ENCODE measurements around the gene OGA. TPM values are rescaled to one million over a fixed set of nuclear protein-coding genes. Genes with fewer than 3 reads are reported as not detected.

The OGA gene
- total RNA-seq, 1 donor from 2014 or later: 125 TPM

GRCh38 chr10:101772895-101773761, 45.1 kb downstream of the OGA start:
- no peak for DNase-seq (ENCODE audit: extremely low spot score in 2 of 2)
- intact Hi-C loops (cut with DNase I): loop anchor here (10.0 kb wide), 1 partner anchor 168 kb away; no protein-coding TSS in a partner anchor
- Histone ChIP-seq H3K36me3 (no peaks in the 10 kb centered on the region), H3K4me1 (peaks cover 25% of the 10 kb centered on the region), H3K9me3 (no peaks in the 10 kb centered on the region), H3K4me3 (no peak overlapping the region), H3K27ac (no peak overlapping the region), H3K27me3 (peaks cover 8% of the 10 kb centered on the region)
- no peak for TF ChIP-seq POLR2AphosphoS5 (IDR thresholded peaks at IDR 0.05; ENCODE audit: insufficient read depth in 1 of 2, low read depth in 1 of 2)
- TF ChIP-seq, protein P1, sequence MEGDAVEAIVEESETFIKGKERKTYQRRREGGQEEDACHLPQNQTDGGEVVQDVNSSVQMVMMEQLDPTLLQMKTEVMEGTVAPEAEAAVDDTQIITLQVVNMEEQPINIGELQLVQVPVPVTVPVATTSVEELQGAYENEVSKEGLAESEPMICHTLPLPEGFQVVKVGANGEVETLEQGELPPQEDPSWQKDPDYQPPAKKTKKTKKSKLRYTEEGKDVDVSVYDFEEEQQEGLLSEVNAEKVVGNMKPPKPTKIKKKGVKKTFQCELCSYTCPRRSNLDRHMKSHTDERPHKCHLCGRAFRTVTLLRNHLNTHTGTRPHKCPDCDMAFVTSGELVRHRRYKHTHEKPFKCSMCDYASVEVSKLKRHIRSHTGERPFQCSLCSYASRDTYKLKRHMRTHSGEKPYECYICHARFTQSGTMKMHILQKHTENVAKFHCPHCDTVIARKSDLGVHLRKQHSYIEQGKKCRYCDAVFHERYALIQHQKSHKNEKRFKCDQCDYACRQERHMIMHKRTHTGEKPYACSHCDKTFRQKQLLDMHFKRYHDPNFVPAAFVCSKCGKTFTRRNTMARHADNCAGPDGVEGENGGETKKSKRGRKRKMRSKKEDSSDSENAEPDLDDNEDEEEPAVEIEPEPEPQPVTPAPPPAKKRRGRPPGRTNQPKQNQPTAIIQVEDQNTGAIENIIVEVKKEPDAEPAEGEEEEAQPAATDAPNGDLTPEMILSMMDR (IDR thresholded peaks at IDR 0.05): no peak
- no peak for TF ChIP-seq POLR2A (IDR thresholded peaks at IDR 0.05)

DNA sequence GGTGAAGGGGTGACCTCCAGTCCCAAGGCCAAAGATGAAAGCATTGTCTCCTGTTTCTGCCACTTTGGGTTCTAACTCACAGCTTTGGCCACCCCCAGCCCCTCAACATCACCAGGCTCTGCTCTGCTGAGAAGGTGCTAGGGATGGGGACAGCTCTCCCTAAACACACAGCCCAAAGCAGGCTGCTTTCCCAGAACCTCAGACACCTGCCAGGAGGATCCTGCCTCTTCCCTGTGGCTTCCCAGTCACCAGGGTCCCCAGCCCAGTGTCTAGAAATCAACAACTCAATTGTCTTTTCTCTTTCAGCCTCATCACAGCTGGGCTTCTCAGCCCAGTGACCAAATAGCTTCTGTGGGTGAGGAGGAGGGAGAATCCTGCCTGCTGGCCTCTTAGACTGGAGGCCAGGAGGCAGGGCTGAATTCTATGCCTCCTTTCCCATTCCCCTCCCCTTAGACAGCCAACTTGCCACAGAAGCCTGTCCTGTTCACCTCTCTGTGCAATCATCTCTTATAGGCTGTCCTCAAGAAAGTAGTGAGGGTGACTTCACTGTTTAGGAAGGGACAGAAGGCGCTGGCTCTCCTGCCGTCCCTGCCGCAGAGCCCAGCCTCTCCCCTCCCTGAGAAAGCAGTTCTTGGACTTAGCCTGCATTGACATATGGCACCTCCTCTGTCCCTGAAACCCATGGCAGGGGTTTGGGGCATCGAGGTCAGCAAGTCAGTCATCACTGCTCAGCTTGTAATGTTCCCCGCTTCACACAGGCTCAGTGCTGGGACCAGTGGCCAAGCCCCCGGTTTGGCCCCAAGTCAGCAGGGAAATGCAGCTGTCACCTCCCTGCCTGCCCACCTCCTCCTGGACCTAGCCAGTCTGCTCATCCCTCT, 46.0 kb downstream of the OGA start:
- Histone ChIP-seq H3K27me3 (peaks cover 8% of the 10 kb centered on the region), H3K9me3 (no peaks in the 10 kb centered on the region), H3K36me3 (no peaks in the 10 kb centered on the region), H3K27ac (no peak overlapping the region), H3K4me3 (no peak overlapping the region), H3K4me1 (peaks cover 25% of the 10 kb centered on the region)
- intact Hi-C loops (cut with DNase I): loop anchor here (10.0 kb wide), 1 partner anchor 167 kb away; no protein-coding TSS in a partner anchor
- TF ChIP-seq, protein P1 (IDR thresholded peaks at IDR 0.05): no peak
- TF ChIP-seq POLR2A (IDR thresholded peaks at IDR 0.05) (no peak), POLR2AphosphoS5 (IDR thresholded peaks at IDR 0.05; ENCODE audit: insufficient read depth in 1 of 2, low read depth in 1 of 2) (no peak)
- DNase-seq (ENCODE audit: extremely low spot score in 2 of 2): no peak

GRCh38 chr10:101771380-101771779, 46.9 kb downstream of the OGA start:
- intact Hi-C loops (cut with DNase I): loop anchor here (10.0 kb wide), 1 partner anchor 167 kb away; no protein-coding TSS in a partner anchor
- no peak overlapping the region for H3K4me3 ChIP-seq
- no peak overlapping the region for H3K27ac ChIP-seq
- peaks cover 23% of the 10 kb centered on the region for H3K4me1 ChIP-seq
- no peak for DNase-seq (ENCODE audit: extremely low spot score in 2 of 2)
- TF ChIP-seq POLR2AphosphoS5 (IDR thresholded peaks at IDR 0.05; ENCODE audit: insufficient read depth in 1 of 2, low read depth in 1 of 2): no peak
- TF ChIP-seq, protein P1 (IDR thresholded peaks at IDR 0.05): no peak
- TF ChIP-seq POLR2A (IDR thresholded peaks at IDR 0.05): no peak
- peaks cover 8% of the 10 kb centered on the region for H3K27me3 ChIP-seq
- no peaks in the 10 kb centered on the region for H3K36me3 ChIP-seq
- H3K9me3 ChIP-seq: no peaks in the 10 kb centered on the region

- Histone ChIP-seq H3K27me3 (peaks cover 7% of the 10 kb centered on the region), H3K4me1 (peaks cover 19% of the 10 kb centered on the region), H3K9me3 (no peaks in the 10 kb centered on the region), H3K36me3 (no peaks in the 10 kb centered on the region), H3K4me3 (no peak overlapping the region), H3K27ac (no peak overlapping the region)
- DNase-seq (ENCODE audit: extremely low spot score in 2 of 2): no peak
- TF ChIP-seq, protein P1 (IDR thresholded peaks at IDR 0.05): no peak
- TF ChIP-seq POLR2AphosphoS5 (IDR thresholded peaks at IDR 0.05; ENCODE audit: insufficient read depth in 1 of 2, low read depth in 1 of 2) (no peak), POLR2A (IDR thresholded peaks at IDR 0.05) (no peak)
- intact Hi-C loops (cut with DNase I): loop anchor here (10.0 kb wide), 1 partner anchor 166 kb away; no protein-coding TSS in a partner anchor
Observed at GRCh38 chr10:101770331-101771215, 47.7 kb downstream of the OGA start.
